ENCODE measurements around the gene USP34.

Gene USP34

DNA sequence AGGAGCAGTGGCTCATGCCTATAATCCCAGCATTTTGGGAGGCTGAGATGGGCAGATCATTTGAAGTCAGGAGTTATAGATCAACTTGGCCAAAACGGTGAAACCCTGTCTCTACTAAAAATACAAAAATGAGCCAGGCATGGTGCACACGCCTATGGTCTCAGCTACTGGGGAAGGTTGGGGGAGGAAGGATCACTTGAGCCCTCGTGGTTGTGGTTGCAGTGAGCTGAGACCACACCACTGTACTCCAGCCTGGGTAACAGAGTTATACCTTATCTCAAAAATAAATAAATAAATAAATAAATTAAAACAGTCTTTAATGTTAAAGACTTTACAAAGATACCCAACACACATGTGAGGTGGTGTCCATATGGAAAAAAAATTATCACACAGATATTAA is 174.9 kb downstream of the USP34 start:
- DNase-seq (ENCODE audit: low spot score): no peak

DNA sequence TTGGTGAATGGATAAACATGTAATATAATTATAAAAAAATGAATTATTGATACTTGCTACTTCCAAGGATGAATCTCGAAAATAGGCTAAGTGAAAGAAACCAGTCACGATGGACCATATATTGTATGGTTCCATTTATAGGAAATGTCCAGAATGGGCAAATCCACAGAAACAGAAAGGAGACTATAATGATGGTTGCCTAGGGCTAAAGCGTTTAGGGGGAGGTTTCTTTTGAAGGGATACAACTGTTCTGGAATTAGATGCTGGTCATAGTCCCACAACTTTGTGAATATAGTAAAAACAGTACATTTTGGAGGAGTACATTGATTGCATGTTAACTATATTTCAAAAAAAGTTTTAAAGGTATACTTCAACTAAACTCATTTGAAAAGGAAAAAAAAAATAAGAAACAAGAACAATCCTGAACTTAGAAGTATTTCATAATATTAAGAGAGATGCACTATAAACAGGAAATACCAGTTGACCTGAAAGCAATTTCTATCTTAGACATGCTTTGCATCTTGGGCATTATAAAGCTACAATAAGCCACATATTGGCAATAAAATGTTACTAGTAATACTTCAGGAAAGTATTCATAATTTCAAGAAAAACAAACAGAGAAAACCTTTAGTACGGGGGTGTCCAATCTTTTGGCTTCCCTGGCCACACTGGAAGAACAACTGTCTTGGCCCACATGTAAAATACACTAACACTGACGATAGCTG is 178.9 kb downstream of the USP34 start:
- DNase-seq (ENCODE audit: low spot score): no peak

DNA sequence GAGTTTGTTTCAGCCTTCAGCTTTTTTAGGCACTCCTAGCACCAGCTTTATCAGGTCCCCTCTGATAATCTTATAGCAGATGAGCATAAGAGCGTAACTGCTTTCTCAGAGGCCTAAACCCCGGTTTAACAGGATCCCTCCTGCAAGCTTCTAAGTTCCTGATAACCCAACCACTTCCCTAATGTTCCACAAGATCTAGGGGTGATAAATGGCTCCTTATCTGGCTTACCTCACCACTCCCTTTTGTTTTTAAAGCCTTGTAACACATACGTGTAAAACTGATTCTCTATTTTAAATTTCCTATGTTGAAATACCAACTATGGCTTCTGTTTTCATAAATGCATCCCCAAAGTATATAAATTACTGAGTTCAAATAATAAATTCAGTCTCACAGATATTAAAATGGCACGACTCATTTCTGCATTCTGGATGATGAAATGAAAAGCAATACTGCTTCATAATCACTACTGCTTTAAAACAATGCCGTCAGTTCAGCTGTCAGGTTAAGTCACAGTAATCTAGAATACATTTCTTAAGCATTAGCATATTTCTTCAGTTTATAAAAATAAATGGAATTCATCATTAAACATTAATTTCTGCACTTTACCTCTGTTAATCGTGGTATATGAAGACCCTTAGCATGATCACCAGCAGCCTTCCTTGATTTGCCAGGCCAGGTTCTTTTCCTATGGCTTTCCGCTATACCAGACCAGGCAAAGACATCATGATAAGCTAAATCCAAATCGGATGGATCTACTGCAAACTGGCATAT is 182.6 kb downstream of the USP34 start:
- no peak for DNase-seq (ENCODE audit: low spot score)

DNA sequence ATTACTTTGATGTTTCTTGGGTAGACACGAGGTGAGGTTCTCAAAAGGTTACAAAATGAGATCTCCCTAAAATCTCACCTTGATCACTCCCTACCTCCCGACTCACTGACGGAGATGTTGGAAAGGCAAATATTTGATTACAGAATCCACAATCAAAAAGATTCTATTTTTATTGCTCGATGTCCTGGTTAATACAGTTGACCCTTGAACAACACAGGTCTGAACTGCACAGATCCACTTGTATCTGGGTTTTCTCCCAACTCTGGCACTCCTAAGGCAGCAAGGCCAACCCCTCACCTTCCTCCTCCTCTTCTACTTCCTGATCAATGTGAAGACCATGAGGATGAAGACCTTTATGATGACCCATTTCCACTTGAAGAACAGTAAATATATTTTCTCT is 183.6 kb downstream of the USP34 start:
- no peak for DNase-seq (ENCODE audit: low spot score)

DNA sequence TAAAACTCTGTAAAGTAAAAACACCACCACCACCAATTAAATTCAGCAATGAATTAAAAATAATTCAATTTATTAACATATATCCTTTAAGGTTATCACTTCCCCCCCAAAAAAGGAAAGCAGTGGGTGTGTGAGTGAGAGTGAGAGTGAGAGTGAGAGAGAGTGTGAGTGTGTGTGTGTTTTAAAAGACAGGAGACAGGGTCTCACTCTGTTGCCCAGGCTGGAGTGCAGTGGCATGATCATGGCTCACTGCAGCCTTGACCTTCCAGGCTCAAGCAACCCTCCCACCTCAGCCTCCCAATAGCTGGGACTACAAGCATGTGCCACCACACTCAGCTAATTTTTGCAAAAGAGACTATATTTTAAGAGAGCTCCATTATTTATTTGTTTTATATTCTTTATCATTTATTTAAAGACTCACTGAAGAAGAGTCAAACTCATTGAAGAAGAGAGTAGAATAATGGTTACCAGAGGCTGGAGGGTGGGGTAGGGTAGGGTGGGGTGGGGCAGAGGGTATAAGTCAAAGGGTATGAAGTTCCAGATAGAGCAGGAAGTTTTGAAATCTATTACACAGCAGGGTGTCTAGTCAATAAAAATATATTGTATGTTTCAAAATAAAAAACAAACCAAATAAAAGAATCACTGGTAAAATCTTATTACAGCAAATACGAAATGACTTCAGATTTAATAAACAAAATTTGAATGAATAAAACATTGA is 187.3 kb downstream of the USP34 start:
- no peak for DNase-seq (ENCODE audit: low spot score)

DNA sequence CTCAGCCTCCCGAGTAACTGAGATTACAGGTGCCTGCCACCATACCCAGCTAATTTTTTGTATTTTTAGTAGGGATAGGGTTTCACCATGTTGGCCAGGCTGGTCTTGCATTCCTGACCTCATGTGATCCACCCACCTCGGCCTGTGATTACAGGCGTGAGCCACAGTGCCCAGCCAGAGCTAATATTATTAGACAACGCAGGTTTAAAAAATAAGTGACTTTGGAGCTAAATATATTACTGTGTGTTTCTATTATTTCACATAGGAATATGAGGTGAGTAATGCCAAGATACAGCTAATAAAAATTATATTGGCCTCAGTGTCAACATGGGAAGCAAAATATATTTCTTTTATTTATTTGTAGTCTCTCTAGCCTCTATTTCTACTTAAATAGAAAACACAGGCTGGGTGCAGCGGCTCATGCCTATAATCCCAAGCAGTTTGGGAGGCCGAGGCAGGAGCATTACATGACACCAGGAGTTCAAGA is 188.7 kb downstream of the USP34 start:
- no peak for DNase-seq (ENCODE audit: low spot score)

DNA sequence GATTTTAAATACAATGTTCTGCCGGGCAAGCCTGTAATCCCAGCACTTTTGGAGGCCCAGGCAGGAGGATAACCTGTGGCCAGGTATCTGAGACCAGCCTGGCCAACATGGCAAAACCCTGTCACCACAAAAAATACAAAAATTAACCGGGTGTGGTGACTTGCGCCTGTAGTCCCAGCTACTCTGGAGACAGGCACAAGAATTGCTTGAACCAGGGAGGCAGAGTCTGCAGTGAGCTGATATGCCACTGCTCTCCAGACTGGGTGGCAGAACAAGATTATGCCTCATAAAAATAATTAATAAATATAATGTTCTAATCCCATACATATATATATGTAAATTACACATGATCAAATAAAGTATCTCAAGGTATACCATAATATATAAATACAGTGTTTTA is 189.6 kb downstream of the USP34 start:
- DNase-seq (ENCODE audit: low spot score): no peak

DNA sequence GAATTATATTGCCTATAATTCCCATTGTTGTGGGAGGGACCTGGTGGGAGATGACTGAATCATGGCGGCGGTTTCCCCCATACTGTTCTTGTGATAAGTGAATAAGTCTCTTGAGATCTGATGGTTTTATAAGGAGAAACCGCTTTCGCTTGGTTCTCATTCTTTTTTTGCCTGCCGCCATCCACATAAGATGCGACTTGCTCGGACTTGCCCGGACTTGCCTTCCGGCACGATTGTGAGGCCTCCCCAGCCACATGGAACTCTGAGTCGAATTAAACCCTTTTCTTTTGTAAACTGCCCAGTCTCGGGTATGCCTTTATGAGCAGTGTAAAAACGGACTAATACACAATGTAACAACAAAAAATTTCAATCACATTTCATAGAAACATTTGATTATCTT is 193.1 kb downstream of the USP34 start:
- DNase-seq (ENCODE audit: low spot score): no peak

DNA sequence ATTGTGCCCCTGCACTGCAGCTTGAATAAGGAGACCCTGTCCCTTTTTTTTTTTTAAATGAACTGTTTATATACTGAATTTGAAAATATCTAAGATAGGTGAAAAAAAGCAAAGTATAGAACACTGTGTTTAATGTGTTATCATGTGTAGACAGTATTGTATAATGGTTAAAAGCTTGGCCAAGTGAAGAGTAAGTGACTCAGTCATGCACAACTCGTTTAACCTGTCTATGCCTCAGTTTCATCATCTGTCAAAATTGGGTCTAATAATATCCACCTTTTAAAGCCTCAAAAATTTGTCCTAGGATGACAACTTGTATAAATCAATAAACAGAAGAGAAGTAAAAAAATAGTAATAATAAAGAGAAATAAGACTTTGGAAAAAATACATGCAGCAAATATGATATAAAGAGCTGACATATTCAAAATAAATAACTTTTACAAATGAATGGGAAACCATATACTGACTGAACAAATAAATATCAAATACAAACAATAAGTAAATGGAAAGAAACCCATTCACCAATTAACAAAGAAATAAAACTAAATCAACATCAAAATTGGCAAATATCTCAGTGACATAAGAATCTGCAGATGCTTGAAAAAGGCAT is 195.2 kb downstream of the USP34 start:
- no peak for DNase-seq (ENCODE audit: low spot score)

DNA sequence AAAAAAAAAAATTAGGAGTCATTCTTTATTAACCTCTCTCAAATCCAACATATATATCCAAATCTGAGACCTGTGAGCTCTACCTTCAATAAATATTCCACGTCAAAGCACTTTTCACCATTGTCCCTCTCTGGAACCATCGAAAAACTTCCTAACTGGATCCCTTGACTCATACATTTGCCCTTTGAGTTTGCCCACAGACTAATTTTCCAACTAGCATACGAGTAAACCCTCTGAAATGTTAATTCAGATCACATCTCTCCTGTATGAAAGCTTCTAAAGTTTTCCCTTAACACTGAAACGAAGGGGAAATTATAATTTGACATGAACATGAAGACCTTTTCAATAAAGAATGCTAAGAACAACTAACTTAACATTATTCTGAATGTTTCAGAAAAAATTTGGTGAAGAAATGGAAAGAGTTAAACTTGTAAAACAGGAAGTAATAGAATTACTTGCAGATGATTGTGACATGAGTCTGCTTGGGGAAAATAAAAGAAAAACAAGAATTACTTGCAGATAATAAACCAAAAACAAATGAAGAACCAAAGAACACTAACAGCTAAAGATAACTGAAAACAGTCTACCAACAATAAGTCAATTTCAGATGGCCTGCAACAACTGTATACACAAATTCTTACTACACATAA is 198.3 kb downstream of the USP34 start:
- no peak for DNase-seq (ENCODE audit: low spot score)

DNA sequence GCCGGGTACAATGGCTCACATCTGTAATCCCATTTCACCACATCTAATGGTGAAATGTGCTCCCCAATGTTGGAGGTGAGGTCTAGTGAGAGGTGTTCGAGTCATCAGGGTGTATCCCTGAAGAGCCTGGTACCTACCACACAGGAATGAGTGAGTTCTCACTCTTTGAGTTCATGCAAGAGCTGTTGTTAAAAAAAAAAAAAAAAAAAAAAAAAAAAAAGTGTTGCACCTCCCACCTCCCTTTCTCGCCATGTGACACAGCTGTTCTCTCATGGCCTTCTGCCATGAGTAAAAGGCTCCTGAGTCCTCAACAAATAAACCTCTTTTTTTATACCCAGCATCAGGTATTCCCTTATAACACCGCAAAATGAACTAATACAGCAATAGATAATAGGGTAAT is 202.6 kb downstream of the USP34 start:
- DNase-seq (ENCODE audit: low spot score): no peak

DNA sequence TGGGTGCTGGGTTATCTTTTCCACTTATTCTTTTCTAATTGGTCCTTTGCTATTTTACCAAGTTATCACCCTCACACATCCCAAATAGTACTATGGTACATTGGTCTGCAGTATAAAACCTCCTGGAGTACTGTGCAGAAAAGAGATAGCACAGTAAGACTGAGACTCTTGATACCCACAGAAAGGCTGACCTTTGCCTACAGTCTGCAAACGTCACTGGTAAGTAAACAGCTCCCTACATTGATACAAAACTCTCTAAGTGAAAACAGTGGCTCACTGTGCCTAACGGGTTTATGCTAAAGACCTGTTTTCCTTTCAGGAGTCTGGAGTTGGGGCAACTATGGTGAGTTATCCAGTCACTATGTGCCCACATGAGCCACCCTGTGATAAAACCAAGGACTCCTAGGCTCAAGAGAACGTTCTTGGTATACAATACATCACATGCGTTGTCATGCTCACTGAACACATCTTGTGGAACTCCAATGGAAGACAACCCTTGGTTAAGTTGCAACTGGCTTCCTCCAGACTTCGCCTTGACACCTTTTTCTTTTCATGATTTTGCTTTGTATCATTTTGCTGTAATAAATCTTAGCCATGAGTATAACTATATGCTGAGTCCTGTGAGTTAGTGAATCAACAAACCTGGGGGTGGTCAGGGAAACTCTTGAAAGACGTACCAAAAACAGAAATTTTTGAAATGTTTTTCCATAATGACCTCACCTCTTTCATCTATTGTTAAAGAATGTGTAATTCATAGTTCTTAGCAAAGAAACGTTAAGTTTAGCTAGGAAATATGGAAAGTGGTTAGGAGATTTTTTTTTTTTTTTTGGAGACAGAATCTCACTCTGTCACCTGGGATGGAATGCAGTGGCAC is 204.0 kb downstream of the USP34 start:
- no peak for DNase-seq (ENCODE audit: low spot score)

DNA sequence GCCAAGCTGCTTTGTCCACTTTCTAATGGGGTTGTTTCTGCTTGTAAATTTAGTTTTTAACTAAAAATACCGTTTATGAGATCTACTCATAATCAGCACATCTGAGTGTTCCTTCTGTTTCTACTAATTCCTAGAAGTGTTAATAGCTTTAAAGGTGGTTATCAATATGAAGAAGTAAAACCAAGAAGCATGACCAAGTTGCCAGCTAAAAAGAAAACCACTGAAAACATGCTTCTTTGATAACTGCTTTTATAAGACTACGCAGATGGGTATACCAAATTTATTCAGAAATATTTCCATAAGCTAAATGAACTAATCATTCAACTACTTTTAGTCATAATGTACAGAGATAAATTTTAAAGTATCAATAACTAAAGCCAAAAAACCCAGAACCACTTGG is 207.1 kb downstream of the USP34 start:
- DNase-seq (ENCODE audit: low spot score): no peak

DNA sequence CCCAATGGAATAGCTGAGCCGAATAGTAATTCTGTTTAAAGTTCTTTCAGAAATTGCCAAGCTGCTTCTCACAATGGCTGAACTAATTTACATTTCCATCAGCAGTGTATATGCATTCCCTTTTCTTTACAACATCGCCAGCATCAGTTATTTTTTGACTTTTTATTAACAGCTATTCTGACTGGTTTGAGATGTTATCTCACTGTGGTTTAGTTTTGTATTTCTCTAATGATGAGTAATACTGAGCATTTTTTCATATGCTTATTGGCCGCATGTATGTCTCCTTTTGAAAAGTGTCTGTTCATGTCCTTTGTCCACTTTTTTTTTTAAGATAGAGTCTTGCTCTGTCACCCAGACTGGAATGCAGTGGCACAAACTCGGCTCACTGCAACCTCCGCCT is 208.2 kb downstream of the USP34 start:
- DNase-seq (ENCODE audit: low spot score): no peak

DNA sequence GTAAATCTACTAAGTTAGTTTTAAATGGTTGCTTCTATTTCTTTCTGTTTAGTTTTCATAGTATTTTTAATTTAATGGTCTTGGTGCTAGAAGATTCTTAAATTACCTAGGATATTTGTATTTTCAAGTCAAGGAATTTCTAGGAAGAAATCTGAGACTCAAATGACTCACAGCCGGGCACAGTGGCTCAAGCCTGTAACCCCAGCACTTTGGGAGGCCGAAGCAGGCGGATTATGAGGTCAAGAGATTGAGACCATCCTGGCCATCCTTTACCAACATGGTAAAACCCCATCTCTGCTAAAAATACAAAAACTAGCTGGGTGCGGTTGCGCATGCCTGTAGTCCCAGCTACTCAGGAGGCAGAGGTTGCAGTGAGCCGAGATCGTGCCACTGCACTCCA is 213.4 kb downstream of the USP34 start:
- no peak for DNase-seq (ENCODE audit: low spot score)

DNA sequence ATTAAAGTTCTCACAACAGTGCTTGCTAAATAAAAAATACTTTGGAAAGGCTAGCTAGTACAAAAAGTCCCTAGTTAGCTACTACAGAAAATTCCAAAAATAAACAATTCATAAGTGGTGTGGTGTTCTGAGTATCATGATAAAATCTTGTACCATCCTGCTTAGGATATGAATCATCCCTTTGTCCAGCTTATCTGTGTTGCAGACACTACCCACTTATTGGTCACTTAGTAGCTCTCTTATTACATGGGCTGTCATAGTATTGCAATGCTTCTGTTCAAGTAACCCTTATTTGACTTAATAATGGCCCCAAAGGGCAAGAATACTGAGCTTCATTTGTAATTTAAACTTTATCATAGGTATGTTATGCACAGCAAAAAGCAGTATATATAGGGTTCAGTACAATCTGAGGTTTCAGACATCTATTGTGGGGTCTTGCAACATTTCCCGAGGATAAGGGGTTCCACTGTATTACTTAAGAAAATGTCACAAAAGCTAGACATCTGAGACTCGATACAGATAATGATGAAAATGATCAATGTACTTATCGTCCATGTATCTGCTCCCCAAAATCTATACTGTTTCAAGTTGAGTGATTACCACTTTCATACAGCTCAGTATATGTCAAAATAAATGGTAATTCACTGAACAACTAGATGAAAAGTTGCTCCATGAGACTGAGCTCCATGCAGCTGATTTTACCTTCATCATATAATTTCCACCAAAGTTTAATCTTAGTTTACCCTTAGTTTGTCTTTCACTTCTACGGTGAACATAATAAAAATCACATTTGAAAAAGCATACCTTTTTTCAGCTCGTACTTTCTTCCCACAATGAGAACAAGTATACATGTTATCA is 215.1 kb downstream of the USP34 start:
- no peak for DNase-seq (ENCODE audit: low spot score)

DNA sequence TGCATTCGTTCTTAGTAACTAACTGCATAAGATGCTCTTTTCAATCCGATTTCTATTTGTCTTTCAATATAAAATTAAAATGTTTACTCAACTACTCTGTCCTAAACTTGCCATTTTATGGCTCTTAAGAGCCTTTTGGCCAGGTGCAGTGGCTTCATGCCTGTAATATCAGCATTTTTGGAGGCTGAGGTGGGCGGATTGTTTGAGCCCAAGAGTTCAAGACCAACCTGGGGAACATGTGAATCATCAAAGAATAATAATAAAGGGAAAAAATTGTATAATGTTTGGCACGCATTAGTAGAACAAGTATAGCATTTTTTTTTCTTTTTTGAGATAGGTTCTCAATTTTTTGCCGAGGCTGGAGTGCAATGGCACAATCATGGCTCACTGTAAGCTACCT is 216.4 kb downstream of the USP34 start:
- DNase-seq (ENCODE audit: low spot score): no peak

DNA sequence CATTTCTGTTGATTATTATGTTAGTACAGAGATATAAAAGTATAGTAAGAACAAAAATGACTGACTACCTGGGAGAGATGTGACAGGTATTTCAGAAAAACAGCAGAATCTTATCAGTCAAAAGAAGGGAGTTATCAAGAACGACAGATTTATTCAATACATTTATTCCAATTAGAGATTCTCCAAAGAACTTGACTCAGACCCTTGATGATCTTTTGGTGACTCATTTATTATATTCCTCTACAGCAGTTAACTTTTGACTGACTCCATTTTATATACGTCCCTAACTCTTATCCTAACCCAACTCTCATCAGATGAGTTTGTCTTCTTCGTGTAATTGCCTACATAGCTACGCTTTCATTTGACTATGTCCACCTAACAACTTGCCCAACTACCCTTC is 217.8 kb downstream of the USP34 start:
- no peak for DNase-seq (ENCODE audit: low spot score)

DNA sequence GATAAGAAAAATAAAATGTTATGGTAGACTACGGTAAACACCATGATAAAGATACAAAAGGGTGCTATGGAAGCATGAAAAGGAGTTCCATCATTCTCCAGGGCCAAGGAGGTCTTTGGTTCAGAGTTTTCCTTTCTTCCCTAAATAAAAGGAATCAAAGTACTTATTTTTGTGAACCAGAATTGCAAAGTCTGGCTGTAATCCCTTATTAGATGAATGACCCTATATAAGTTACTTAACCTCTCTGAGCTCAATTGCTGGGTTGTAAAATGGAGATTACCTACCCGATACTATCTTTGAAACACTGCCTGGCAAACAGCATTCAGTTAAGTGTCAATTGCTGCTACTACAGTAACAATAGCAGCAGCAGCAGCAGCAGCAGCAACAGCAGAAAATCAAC is 218.9 kb downstream of the USP34 start:
- no peak for DNase-seq (ENCODE audit: low spot score)

DNA sequence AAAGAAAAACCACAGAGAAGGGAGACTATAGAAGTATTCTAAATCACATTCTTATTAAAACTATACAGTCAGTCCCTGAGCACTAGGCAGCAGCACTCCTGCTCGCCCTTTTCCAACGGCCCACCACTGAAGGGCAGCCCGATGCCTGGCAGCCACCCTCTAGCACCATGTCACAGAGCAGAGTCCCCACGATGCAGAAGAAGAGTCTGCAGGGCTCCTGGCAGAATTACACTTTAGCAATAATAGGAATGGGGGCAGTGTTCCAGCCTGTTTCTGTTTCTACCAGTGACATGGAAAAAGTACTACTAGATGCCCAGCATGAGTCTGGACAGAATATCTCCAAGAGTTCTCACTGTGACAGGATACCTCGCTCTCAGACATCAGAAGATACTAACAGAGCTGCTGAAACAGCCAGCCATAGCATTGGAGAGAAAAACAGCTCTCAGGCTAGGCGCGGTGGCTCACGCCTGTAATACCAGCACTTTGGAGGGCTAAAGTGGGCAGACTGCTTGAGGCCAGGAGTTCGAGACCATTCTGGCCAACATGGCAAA is 221.3 kb downstream of the USP34 start:
- DNase-seq (ENCODE audit: low spot score): no peak

Data from CD4-positive, alpha-beta T cell treated with Interleukin-6 at 100 ng/mL for 8 hours (primary cell).